Fibroblast of skin of back (primary cell): ENCODE data around the gene BBOF1.
A peak's percentile ranks its signal among the peaks of the same experiment; 100 is the strongest.

Experiments
- DNase-seq: peaks from one replicate; pipeline ENCODE4 v3.0.0-alpha.2; 2013

BBOF1 gene

GRCh38 chr14:74029136-74029535, 10.0 kb downstream of the BBOF1 start:
- DNase-seq: no peak

GRCh38 chr14:74034572-74034971, 15.4 kb downstream of the BBOF1 start:
- no peak for DNase-seq

- peak; percentile 23 for DNase-seq
Observed at GRCh38 chr14:74035556-74035955, 16.4 kb downstream of the BBOF1 start.

GRCh38 chr14:74038020-74038859, 19.1 kb downstream of the BBOF1 start:
- DNase-seq: peak; percentile 57

GRCh38 chr14:74042296-74042695, 23.1 kb downstream of the BBOF1 start:
- no peak for DNase-seq

- DNase-seq: no peak
Observed at GRCh38 chr14:74045522-74045921, 26.4 kb downstream of the BBOF1 start.

- DNase-seq: peak; percentile 12
Observed at GRCh38 chr14:74048281-74048680, 29.1 kb downstream of the BBOF1 start.

- no peak for DNase-seq
Observed at GRCh38 chr14:74049876-74050495, 30.8 kb downstream of the BBOF1 start.

GRCh38 chr14:74062809-74063150, 43.6 kb downstream of the BBOF1 start:
- no peak for DNase-seq

GRCh38 chr14:74064426-74064825, 45.3 kb downstream of the BBOF1 start:
- no peak for DNase-seq

GRCh38 chr14:74064883-74065282, 45.7 kb downstream of the BBOF1 start:
- no peak for DNase-seq

GRCh38 chr14:74065746-74066575, 46.8 kb downstream of the BBOF1 start:
- DNase-seq: peak; percentile 4

- no peak for DNase-seq
Observed at GRCh38 chr14:74077401-74077800, 58.3 kb downstream of the BBOF1 start.

- DNase-seq: no peak
Observed at GRCh38 chr14:74080820-74081460, 61.8 kb downstream of the BBOF1 start.

- no peak for DNase-seq
Observed at GRCh38 chr14:74081491-74081890, 62.3 kb downstream of the BBOF1 start.

GRCh38 chr14:74083161-74083560, 64.0 kb downstream of the BBOF1 start:
- no peak for DNase-seq

GRCh38 chr14:74083784-74084276, 64.7 kb downstream of the BBOF1 start:
- no peak for DNase-seq

GRCh38 chr14:74084277-74085046, 65.3 kb downstream of the BBOF1 start, which contains the start of the genes ALDH6A1 and LIN52:
TSS of gene ALDH6A1 (minus strand) at chr14:74084453. CDS start at chr14:74084394, 59 bp downstream.
TSS of gene LIN52 (plus strand) at chr14:74084956. CDS start at chr14:74084975, 19 bp downstream.
- DNase-seq: peak; percentile 100

- DNase-seq: peak; percentile 44
Observed at GRCh38 chr14:74085047-74085637, 66.0 kb downstream of the BBOF1 start.

- DNase-seq: no peak
Observed at GRCh38 chr14:74085828-74086227, 66.7 kb downstream of the BBOF1 start.
